ENCODE data around the gene ENO2. TPM values are rescaled to one million over a fixed set of nuclear protein-coding genes. Genes with fewer than 3 reads are reported as not detected.
"Not testable (repeated sequence)": the region's sequence is repeated elsewhere in the genome, so short reads cannot be mapped to it uniquely, and the experiment has no call there.

The ENO2 gene
- total RNA-seq, 1 donor from 2014 or later = 36.9 TPM

GRCh38 chr12:6883683-6884082, 30.7 kb upstream of the ENO2 start:
- peak; percentile 35 for ATAC-seq
- intact Hi-C loops (cut with DNase I) = no loop called here
- no peak for DNase-seq (ENCODE audit: low spot score)

- DNase-seq (ENCODE audit: low spot score) (no peak), ATAC-seq (no peak)
- intact Hi-C loops (cut with DNase I) = no loop called here
Measured at GRCh38 chr12:6884539-6884938, 29.8 kb upstream of the ENO2 start.

GRCh38 chr12:6886206-6886999, 28.0 kb upstream of the ENO2 start:
- DNase-seq (ENCODE audit: low spot score); ATAC-seq; intact Hi-C loops (cut with DNase I): not testable (repeated sequence)

- DNase-seq (ENCODE audit: low spot score) = no peak
- intact Hi-C loops (cut with DNase I) = no loop called here
Measured at GRCh38 chr12:6887460-6887859, 26.9 kb upstream of the ENO2 start.

GRCh38 chr12:6888360-6888759, 26.0 kb upstream of the ENO2 start:
- intact Hi-C loops (cut with DNase I) = no loop called here
- ATAC-seq = no peak
- no peak for DNase-seq (ENCODE audit: low spot score)

More at GRCh38 chr12:6887460-6887859, 26.9 kb upstream of the ENO2 start:
- ATAC-seq = no peak

GRCh38 chr12:6888794-6889193, 25.6 kb upstream of the ENO2 start:
- DNase-seq (ENCODE audit: low spot score); intact Hi-C loops (cut with DNase I); ATAC-seq: not testable (repeated sequence)

GRCh38 chr12:6889775-6890573, 24.4 kb upstream of the ENO2 start:
- DNase-seq (ENCODE audit: low spot score); intact Hi-C loops (cut with DNase I): not testable (repeated sequence)

GRCh38 chr12:6890789-6891645, 23.4 kb upstream of the ENO2 start:
- DNase-seq (ENCODE audit: low spot score) = peak; percentile 99
- peak; percentile 98 for ATAC-seq
- intact Hi-C loops (cut with DNase I) = no loop called here

More at GRCh38 chr12:6889775-6890573, 24.4 kb upstream of the ENO2 start:
- not testable (repeated sequence) for ATAC-seq

- ATAC-seq (peak; percentile 21), DNase-seq (ENCODE audit: low spot score) (no peak)
- intact Hi-C loops (cut with DNase I) = no loop called here
Measured at GRCh38 chr12:6891646-6892001, 22.8 kb upstream of the ENO2 start.

GRCh38 chr12:6892683-6893082, 21.7 kb upstream of the ENO2 start:
- DNase-seq (ENCODE audit: low spot score); intact Hi-C loops (cut with DNase I); ATAC-seq: not testable (repeated sequence)

- DNase-seq (ENCODE audit: low spot score) = no peak
- ATAC-seq = no peak
- intact Hi-C loops (cut with DNase I) = no loop called here
Measured at GRCh38 chr12:6894321-6894720, 20.1 kb upstream of the ENO2 start.

GRCh38 chr12:6896846-6897435, 17.4 kb upstream of the ENO2 start:
- intact Hi-C loops (cut with DNase I) = no loop called here
- DNase-seq (ENCODE audit: low spot score) (no peak), ATAC-seq (no peak)

GRCh38 chr12:6899427-6899826, 15.0 kb upstream of the ENO2 start:
- intact Hi-C loops (cut with DNase I) = no loop called here
- DNase-seq (ENCODE audit: low spot score) = no peak
- no peak for ATAC-seq

- intact Hi-C loops (cut with DNase I) = no loop called here
- ATAC-seq = no peak
- DNase-seq (ENCODE audit: low spot score) = peak; percentile 78
Measured at GRCh38 chr12:6899837-6900519, 14.4 kb upstream of the ENO2 start.

- ATAC-seq (no peak), DNase-seq (ENCODE audit: low spot score) (no peak)
- intact Hi-C loops (cut with DNase I) = no loop called here
Measured at GRCh38 chr12:6902448-6902847, 11.9 kb upstream of the ENO2 start.

GRCh38 chr12:6903722-6904121, 10.7 kb upstream of the ENO2 start:
- ATAC-seq (no peak), DNase-seq (ENCODE audit: low spot score) (no peak)
- intact Hi-C loops (cut with DNase I) = no loop called here

- intact Hi-C loops (cut with DNase I) = no loop called here
- peak; percentile 99 for DNase-seq (ENCODE audit: low spot score)
- peak; percentile 98 for ATAC-seq
Measured at GRCh38 chr12:6904280-6905276, 9.8 kb upstream of the ENO2 start, which contains the start of gene LRRC23. Gene LRRC23, plus strand, starts transcription at chr12:6904822. Its CDS starts 812 bp downstream, at chr12:6905634.
